ENCODE results near the gene ZSWIM4. TPM values are rescaled to one million over a fixed set of nuclear protein-coding genes. Genes with fewer than 3 reads are reported as not detected.

Gene ZSWIM4
- total and polyA plus RNA-seq, 9 donors, result 1.2 to 7.9 (median 4.3) TPM

GRCh38 chr19:13835791-13836723 is 40.8 kb downstream of the ZSWIM4 start:
- intact Hi-C loops (cut with DNase I), result no loop called here
- WGBS, 3 donors, result 60 to 66% (median 64%) methylated on average over 20 to 21 of the region's 21 CpGs
- TF ChIP-seq CTCF (IDR thresholded peaks at IDR 0.05), result no peak
- no peak for TF ChIP-seq EP300 (IDR thresholded peaks at IDR 0.05)
- TF ChIP-seq POLR2A (IDR thresholded peaks at IDR 0.05), result no peak

GRCh38 chr19:13838435-13839129 is 43.3 kb downstream of the ZSWIM4 start:
- Histone ChIP-seq H3K4me1 (ENCODE audit: insufficient read depth) (peaks cover 21% of the 10 kb centered on the region), H3K4me3 (peak overlapping the region; percentile 66), H3K27me3 (no peaks in the 10 kb centered on the region), H3K36me3 (no peaks in the 10 kb centered on the region), H3K9me3 (no peaks in the 10 kb centered on the region), H3K27ac (peak overlapping the region; percentile 68 to 71)
- TF ChIP-seq POLR2A (IDR thresholded peaks at IDR 0.05), result no peak
- TF ChIP-seq EP300 (IDR thresholded peaks at IDR 0.05), result no peak
- TF ChIP-seq CTCF (IDR thresholded peaks at IDR 0.05), result no peak
- WGBS, 3 donors, result 64 to 74% (median 69%) methylated on average over 18 of the region's 18 CpGs
- DNase-seq, result no peak
- intact Hi-C loops (cut with DNase I), result no loop called here

More at GRCh38 chr19:13835791-13836723, 40.8 kb downstream of the ZSWIM4 start:
- Histone ChIP-seq H3K4me3 (no peak overlapping the region), H3K36me3 (no peaks in the 10 kb centered on the region), H3K27ac (peak overlapping the region; percentile 1 to 26), H3K9me3 (no peaks in the 10 kb centered on the region), H3K4me1 (ENCODE audit: insufficient read depth) (peaks cover 21% of the 10 kb centered on the region), H3K27me3 (no peaks in the 10 kb centered on the region)
- peak in 1 of 5 donors; percentile 44 for DNase-seq

- H3K27me3 ChIP-seq, result no peaks in the 10 kb centered on the region
- TF ChIP-seq POLR2A (IDR thresholded peaks at IDR 0.05) (peak; percentile 37), EP300 (IDR thresholded peaks at IDR 0.05) (no peak)
- H3K4me3 ChIP-seq, result peak overlapping the region; percentile 66
- DNase-seq, result peak; percentile 61 to 80 (median 75)
- peaks cover 24% of the 10 kb centered on the region for H3K4me1 ChIP-seq (ENCODE audit: insufficient read depth)
- H3K9me3 ChIP-seq, result no peaks in the 10 kb centered on the region
- H3K27ac ChIP-seq, result peak overlapping the region; percentile 68 to 71
- 14 to 25% (median 20%) methylated on average over 30 to 36 of the region's 36 CpGs for WGBS, 3 donors
- intact Hi-C loops (cut with DNase I), result no loop called here
- H3K36me3 ChIP-seq, result no peaks in the 10 kb centered on the region
Observed at GRCh38 chr19:13839130-13839937, 44.1 kb downstream of the ZSWIM4 start.

- Histone ChIP-seq H3K9me3 (no peaks in the 10 kb centered on the region), H3K27me3 (no peaks in the 10 kb centered on the region), H3K27ac (peak overlapping the region; percentile 68 to 71), H3K36me3 (no peaks in the 10 kb centered on the region), H3K4me3 (peak overlapping the region; percentile 66), H3K4me1 (ENCODE audit: insufficient read depth) (peaks cover 24% of the 10 kb centered on the region)
- intact Hi-C loops (cut with DNase I), result loop anchor here in 3 of 4 donors (5.0 to 10.0 kb wide), 3 partner anchors 43 to 1055 kb away; partner anchors contain the start of gene ZSWIM4 (in 2 of the 3)
- peak in 1 of 5 donors; percentile 59 for DNase-seq
- no peak for TF ChIP-seq POLR2A (IDR thresholded peaks at IDR 0.05)
- no peak for TF ChIP-seq CTCF (IDR thresholded peaks at IDR 0.05)
- no peak for TF ChIP-seq EP300 (IDR thresholded peaks at IDR 0.05)
- 45 to 51% (median 48%) methylated on average over 4 to 6 of the region's 6 CpGs for WGBS, 3 donors
Observed at GRCh38 chr19:13839938-13840304, 44.7 kb downstream of the ZSWIM4 start.

All from ovary (tissue), 9 donors.